IMR-90 (cell line): ENCODE data around the gene MED12L. TPM values are rescaled to one million over a fixed set of nuclear protein-coding genes. Genes with fewer than 3 reads are reported as not detected.

Experiments
- ATAC-seq: fragments of 200-7000 bp; cut with Tn5 transposase; 2 replicates; pipeline ENCODE4 v1.9.1; 2020; ENCODE audit warnings: low read depth, mild to moderate bottlenecking, moderate library complexity
- BruUV-seq: library from RNA; stranded (reverse); fragments of 400-500 nt; replicated peaks from 2 replicates; lab custom pipeline; 2021; lab: Mats Ljungman, UMichigan
- CTCF ChIA-PET: fragments of 300-600 bp; formaldehyde crosslinking; extraction: SDS; loops from one replicate; lab custom pipeline; 2021; ENCODE audit warnings: antibody characterized with exemption; lab: Yijun Ruan, JAX
- POLR2A ChIA-PET: fragments of 300-600 bp; sonication (Branson Sonifier 250); formaldehyde crosslinking; loops from one replicate; lab custom pipeline; 2022; ENCODE audit warnings: antibody characterized with exemption; ENCODE audit not compliant: unreplicated experiment; lab: Charles Lee
- DNase-seq: peaks from one replicate; pipeline ENCODE4 v3.0.0; 2013
- H2AFZ ChIP-seq: replicated peaks from 2 replicates; pipeline ENCODE3; 2013; ENCODE audit warnings: low read length, mild to moderate bottlenecking; ENCODE audit not compliant: poor library complexity
- H2AK5ac ChIP-seq: 2 replicates; pipeline ENCODE4 v1.6.1; 2013; ENCODE audit warnings: low read depth, low read length, inconsistent platforms
- H2AK9ac ChIP-seq: replicated peaks from 2 replicates; pipeline ENCODE3; 2013; ENCODE audit warnings: mild to moderate bottlenecking, low read depth, low read length, moderate library complexity; ENCODE audit not compliant: poor library complexity
- H2BK120ac ChIP-seq: 2 replicates; pipeline ENCODE4 v1.6.1; 2013; ENCODE audit warnings: low read depth, low read length, inconsistent platforms
- H2BK15ac ChIP-seq: 3 replicates; pipeline ENCODE4 v1.6.1; 2013; ENCODE audit warnings: low read depth, low read length, inconsistent platforms
- H2BK20ac ChIP-seq: 2 replicates; pipeline ENCODE4 v1.6.1; 2013; ENCODE audit warnings: low read depth, mild to moderate bottlenecking, inconsistent platforms, low read length, moderate library complexity
- H2BK5ac ChIP-seq: 2 replicates; pipeline ENCODE4 v1.6.1; 2013; ENCODE audit warnings: mild to moderate bottlenecking, low read depth, low read length, inconsistent platforms; ENCODE audit not compliant: poor library complexity, severe bottlenecking
- H3K14ac ChIP-seq: replicated peaks from 2 replicates; pipeline ENCODE4 v1.6.1; 2013; ENCODE audit warnings: low read depth, low read length, inconsistent platforms
- H3K18ac ChIP-seq: 2 replicates; pipeline ENCODE4 v1.6.1; 2013; ENCODE audit warnings: low read depth, low read length, control low read depth
- H3K23ac ChIP-seq: 2 replicates; pipeline ENCODE4 v1.6.1; 2013; ENCODE audit warnings: low read depth, low read length, inconsistent platforms
- H3K27ac ChIP-seq: 2 replicates; pipeline ENCODE4 v1.5.1; 2013; ENCODE audit warnings: mild to moderate bottlenecking, control low read depth, low read length; ENCODE audit not compliant: insufficient read depth
- H3K27me3 ChIP-seq: 2 replicates; pipeline ENCODE4 v1.6.1; 2013; ENCODE audit warnings: low read length; ENCODE audit not compliant: control insufficient read depth, insufficient read depth
- H3K36me3 ChIP-seq: 2 replicates; pipeline ENCODE4 v1.6.1; 2013; ENCODE audit warnings: low read length, mixed read lengths; ENCODE audit not compliant: control insufficient read depth, insufficient read depth
- H3K4ac ChIP-seq: 2 replicates; pipeline ENCODE4 v1.6.1; 2013; ENCODE audit warnings: low read depth, low read length, inconsistent platforms
- H3K4me1 ChIP-seq: 2 replicates; pipeline ENCODE4 v1.6.1; 2013; ENCODE audit warnings: low read length, mixed read lengths; ENCODE audit not compliant: control insufficient read depth, insufficient read depth
- H3K4me2 ChIP-seq: 2 replicates; pipeline ENCODE4 v1.6.1; 2013; ENCODE audit warnings: low read depth, mild to moderate bottlenecking, control low read depth, low read length, moderate library complexity
- H3K4me3 ChIP-seq: 2 replicates; pipeline ENCODE4 v1.5.1; 2013; ENCODE audit warnings: low read depth, mild to moderate bottlenecking, control low read depth, low read length, moderate library complexity; ENCODE audit not compliant: insufficient read depth
- H3K56ac ChIP-seq: 2 replicates; pipeline ENCODE4 v1.6.1; 2013; ENCODE audit warnings: low read length, inconsistent platforms; ENCODE audit not compliant: insufficient read depth; ENCODE audit errors: extremely low read depth
- H3K79me1 ChIP-seq, 2 experiments: 2 replicates each; pipeline ENCODE4 v1.6.1; 2013; ENCODE audit warnings: low read length in 2 of 2, inconsistent platforms in 1 of 2, low read depth in 1 of 2
- H3K9ac ChIP-seq: 2 replicates; pipeline ENCODE4 v1.6.1; 2013; ENCODE audit warnings: low read depth, low read length, control low read depth
- H3K9me1 ChIP-seq: 2 replicates; pipeline ENCODE4 v1.6.1; 2013; ENCODE audit warnings: low read length, inconsistent platforms; ENCODE audit not compliant: insufficient read depth
- H3K9me3 ChIP-seq: 2 replicates; pipeline ENCODE4 v1.6.1; 2013; ENCODE audit warnings: low read length; ENCODE audit not compliant: control insufficient read depth, insufficient read depth
- H4K20me1 ChIP-seq: 2 replicates; pipeline ENCODE4 v1.6.1; 2013; ENCODE audit warnings: low read length, inconsistent platforms; ENCODE audit not compliant: insufficient read depth
- H4K5ac ChIP-seq: 2 replicates; pipeline ENCODE4 v1.6.1; 2013; ENCODE audit warnings: mild to moderate bottlenecking, low read depth, low read length, control low read depth
- H4K8ac ChIP-seq, 2 experiments: 2 replicates each; pipeline ENCODE4 v1.6.1; 2013; ENCODE audit warnings: low read depth in 2 of 2, low read length in 2 of 2, control low read depth in 1 of 2, inconsistent platforms in 1 of 2
- H4K91ac ChIP-seq: 2 replicates; pipeline ENCODE4 v1.6.1; 2013; ENCODE audit warnings: low read depth, low read length, inconsistent platforms; ENCODE audit not compliant: insufficient read depth
- BHLHE40 ChIP-seq: fragments of 150-350 bp; IDR thresholded peaks from 2 replicates; pipeline ENCODE4 v1.6.1; 2016; ENCODE audit warnings: mild to moderate bottlenecking, low read depth, low read length
- CEBPB ChIP-seq: IDR thresholded peaks from 2 replicates; pipeline ENCODE4 v1.6.1; 2012; ENCODE audit warnings: low read depth, low read length, improper control_type of control experiment
- CHD1 ChIP-seq: IDR thresholded peaks from 2 replicates; pipeline ENCODE4 v1.6.1; 2012; ENCODE audit warnings: low read depth, low read length, improper control_type of control experiment
- FOS ChIP-seq: fragments of 150-350 bp; IDR thresholded peaks from 2 replicates; pipeline ENCODE4 v1.6.1; 2016; ENCODE audit warnings: low read depth, low read length
- MAFK ChIP-seq: IDR thresholded peaks from 2 replicates; pipeline ENCODE4 v1.6.1; 2012; ENCODE audit warnings: low read depth, low read length, improper control_type of control experiment
- MAZ ChIP-seq: IDR thresholded peaks from 2 replicates; pipeline ENCODE4 v1.6.1; 2012; ENCODE audit warnings: low read depth, mild to moderate bottlenecking, low read length, improper control_type of control experiment, moderate library complexity, borderline replicate concordance
- MXI1 ChIP-seq: IDR thresholded peaks from 2 replicates; pipeline ENCODE4 v1.6.1; 2012; ENCODE audit warnings: low read depth, mild to moderate bottlenecking, low read length, moderate library complexity, borderline replicate concordance
- NFE2L2 ChIP-seq: fragments of 150-350 bp; IDR thresholded peaks from 2 replicates; pipeline ENCODE4 v1.6.1; 2016; ENCODE audit warnings: low read depth, mild to moderate bottlenecking, low read length
- POLR2A ChIP-seq: IDR thresholded peaks from 2 replicates; pipeline ENCODE4 v1.6.1; 2012; ENCODE audit warnings: mild to moderate bottlenecking, low read depth, low read length
- RAD21 ChIP-seq: IDR thresholded peaks from 2 replicates; pipeline ENCODE4 v1.6.1; 2012; ENCODE audit warnings: low read length, improper control_type of control experiment
- RCOR1 ChIP-seq: IDR thresholded peaks from 2 replicates; pipeline ENCODE4 v1.6.1; 2012; ENCODE audit warnings: mild to moderate bottlenecking, low read length, improper control_type of control experiment; ENCODE audit not compliant: insufficient replicate concordance
- RFX5 ChIP-seq: IDR thresholded peaks from 2 replicates; pipeline ENCODE4 v1.8.0; 2012; ENCODE audit warnings: low read depth, mild to moderate bottlenecking, low read length, moderate library complexity
- SMC3 ChIP-seq: fragments of 150-350 bp; IDR thresholded peaks from 2 replicates; pipeline ENCODE4 v1.6.1; 2016; ENCODE audit warnings: low read depth, mild to moderate bottlenecking, antibody characterized with exemption, low read length, moderate library complexity
- WGBS, 2 experiments: methylation state at CpG; one replicate each; pipeline versions ENCODE4 v1.1.5 to v1.1.7; 2013; ENCODE audit warnings: missing lambda C conversion rate in 2 of 2; ENCODE audit not compliant: insufficient read length in 1 of 2; ENCODE audit errors: extremely low coverage in 2 of 2; 5-methylcytosine and 5-hydroxymethylcytosine counted together
- dilution Hi-C: fragments of 300-500 bp; cut with HindIII; formaldehyde crosslinking; loops from one replicate; pipeline ENCODE4 v1.14.3; 2018; ENCODE audit warnings: low sequenced_read_pairs; ENCODE audit not compliant: unreplicated experiment
- in situ Hi-C: fragments of 300-500 bp; cut with MboI; formaldehyde crosslinking; loops from 3 replicates; pipeline ENCODE4 v1.14.3; 2019; ENCODE audit warnings: low sequenced_read_pairs, inconsistent platforms, mixed read lengths
- intact Hi-C: fragments of 100-400 bp; cut with micrococcal nuclease; formaldehyde crosslinking; loops from 2 replicates; pipeline ENCODE4 v1.10.0; 2022
- polyA plus RNA-seq, 3 experiments: library from polyadenylated mRNA; depleted of rRNA; stranded (reverse); fragments of >200 nt; gene quantifications; 2 replicates each; pipeline ENCODE4 v1.2.3, GENCODE V29; 2012; ENCODE audit warnings: low replicate concordance in 1 of 3
- total RNA-seq: library from RNA; depleted of rRNA; stranded (reverse); fragments of >200 nt; gene quantifications from 2 replicates; pipeline ENCODE4 v1.2.3, GENCODE V29; 2012
- TF ChIP-seq, protein P1 (sequence below): conservative IDR thresholded peaks from 2 replicates; pipeline ENCODE4 v1.5.1; 2012; ENCODE audit warnings: mild to moderate bottlenecking, low read depth, low read length, improper control_type of control experiment
- TF ChIP-seq, protein P2 (sequence below): fragments of 150-350 bp; IDR thresholded peaks from 2 replicates; pipeline ENCODE4 v1.6.1; 2016; ENCODE audit warnings: low read depth, mild to moderate bottlenecking, low read length, moderate library complexity, borderline replicate concordance
- TF ChIP-seq, protein P3 (sequence below): fragments of 150-350 bp; IDR thresholded peaks from 2 replicates; pipeline ENCODE4 v1.6.1; 2017; ENCODE audit warnings: mild to moderate bottlenecking, antibody characterized with exemption, low read length, low read depth

MED12L gene
- total and polyA plus RNA-seq, 2 of the 4 experiments (the other 2 are of a cell fraction): 0.05 to 0.18 TPM

- Histone ChIP-seq H4K5ac (no peak overlapping the region), H3K4ac (no peak overlapping the region), H3K27me3 (peaks cover 9% of the 10 kb centered on the region), H3K9me3 (no peaks in the 10 kb centered on the region), H3K56ac (no peak overlapping the region), H3K4me3 (no peak overlapping the region), H3K23ac (no peak overlapping the region), H3K79me1 (no peaks in the 10 kb centered on the region), H2AFZ (no peak overlapping the region), H3K14ac (no peak overlapping the region), H3K18ac (no peak overlapping the region), H3K36me3 (no peaks in the 10 kb centered on the region), H3K4me1 (no peaks in the 10 kb centered on the region), H3K9ac (no peak overlapping the region), H2BK20ac (no peak overlapping the region), H2BK15ac (no peak overlapping the region), H3K27ac (no peak overlapping the region), H4K20me1 (no peaks in the 10 kb centered on the region), H2AK9ac (no peak overlapping the region), H4K91ac (no peak overlapping the region), H3K9me1 (no peaks in the 10 kb centered on the region), H2BK120ac (no peak overlapping the region), H4K8ac (no peak overlapping the region), H2AK5ac (no peak overlapping the region), H3K4me2 (no peak overlapping the region), H2BK5ac (no peak overlapping the region)
- WGBS, 2 experiments: no CpG with 5 or more reads among the region's 4 CpGs
- no peak for TF ChIP-seq FOS
- no peak for TF ChIP-seq NFE2L2
- no peak for TF ChIP-seq RFX5
- no peak for TF ChIP-seq SMC3
- TF ChIP-seq, protein P1, sequence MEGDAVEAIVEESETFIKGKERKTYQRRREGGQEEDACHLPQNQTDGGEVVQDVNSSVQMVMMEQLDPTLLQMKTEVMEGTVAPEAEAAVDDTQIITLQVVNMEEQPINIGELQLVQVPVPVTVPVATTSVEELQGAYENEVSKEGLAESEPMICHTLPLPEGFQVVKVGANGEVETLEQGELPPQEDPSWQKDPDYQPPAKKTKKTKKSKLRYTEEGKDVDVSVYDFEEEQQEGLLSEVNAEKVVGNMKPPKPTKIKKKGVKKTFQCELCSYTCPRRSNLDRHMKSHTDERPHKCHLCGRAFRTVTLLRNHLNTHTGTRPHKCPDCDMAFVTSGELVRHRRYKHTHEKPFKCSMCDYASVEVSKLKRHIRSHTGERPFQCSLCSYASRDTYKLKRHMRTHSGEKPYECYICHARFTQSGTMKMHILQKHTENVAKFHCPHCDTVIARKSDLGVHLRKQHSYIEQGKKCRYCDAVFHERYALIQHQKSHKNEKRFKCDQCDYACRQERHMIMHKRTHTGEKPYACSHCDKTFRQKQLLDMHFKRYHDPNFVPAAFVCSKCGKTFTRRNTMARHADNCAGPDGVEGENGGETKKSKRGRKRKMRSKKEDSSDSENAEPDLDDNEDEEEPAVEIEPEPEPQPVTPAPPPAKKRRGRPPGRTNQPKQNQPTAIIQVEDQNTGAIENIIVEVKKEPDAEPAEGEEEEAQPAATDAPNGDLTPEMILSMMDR: no peak
- TF ChIP-seq, protein P2, sequence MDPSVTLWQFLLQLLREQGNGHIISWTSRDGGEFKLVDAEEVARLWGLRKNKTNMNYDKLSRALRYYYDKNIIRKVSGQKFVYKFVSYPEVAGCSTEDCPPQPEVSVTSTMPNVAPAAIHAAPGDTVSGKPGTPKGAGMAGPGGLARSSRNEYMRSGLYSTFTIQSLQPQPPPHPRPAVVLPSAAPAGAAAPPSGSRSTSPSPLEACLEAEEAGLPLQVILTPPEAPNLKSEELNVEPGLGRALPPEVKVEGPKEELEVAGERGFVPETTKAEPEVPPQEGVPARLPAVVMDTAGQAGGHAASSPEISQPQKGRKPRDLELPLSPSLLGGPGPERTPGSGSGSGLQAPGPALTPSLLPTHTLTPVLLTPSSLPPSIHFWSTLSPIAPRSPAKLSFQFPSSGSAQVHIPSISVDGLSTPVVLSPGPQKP: no peak
- no peak for TF ChIP-seq BHLHE40
- no peak for TF ChIP-seq CEBPB
- TF ChIP-seq RAD21: no peak
- TF ChIP-seq MXI1: no peak
- no peak for TF ChIP-seq MAFK
- no peak for TF ChIP-seq RCOR1
- TF ChIP-seq, protein P3, sequence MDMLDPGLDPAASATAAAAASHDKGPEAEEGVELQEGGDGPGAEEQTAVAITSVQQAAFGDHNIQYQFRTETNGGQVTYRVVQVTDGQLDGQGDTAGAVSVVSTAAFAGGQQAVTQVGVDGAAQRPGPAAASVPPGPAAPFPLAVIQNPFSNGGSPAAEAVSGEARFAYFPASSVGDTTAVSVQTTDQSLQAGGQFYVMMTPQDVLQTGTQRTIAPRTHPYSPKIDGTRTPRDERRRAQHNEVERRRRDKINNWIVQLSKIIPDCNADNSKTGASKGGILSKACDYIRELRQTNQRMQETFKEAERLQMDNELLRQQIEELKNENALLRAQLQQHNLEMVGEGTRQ: no peak
- TF ChIP-seq CHD1: no peak
- no peak for TF ChIP-seq MAZ
- no peak for TF ChIP-seq POLR2A
- no TSS peak for BruUV-seq
- ATAC-seq: no peak
- no peak for DNase-seq
- dilution Hi-C loops: no loop called here
- in situ Hi-C loops: no loop called here
- POLR2A ChIA-PET: no interaction called here
- intact Hi-C loops: no loop called here
- CTCF ChIA-PET: no interaction called here
Observed at GRCh38 chr3:151052346-151052745, 33.1 kb upstream of the MED12L start.
